ACHN (cell line): Measurements from ENCODE around the gene CEP55.
"Not testable (repeated sequence)": the region's sequence is repeated elsewhere in the genome, so short reads cannot be mapped to it uniquely, and the experiment has no call there.

Experiments
- DNase-seq: peaks from one replicate; pipeline ENCODE4 v3.0.0-alpha.2; 2015
- in situ Hi-C: cut with HindIII; loops from 2 replicates; pipeline ENCODE4 v1.10.0; 2017; ENCODE audit warnings: low sequenced_read_pairs, low pct_ligation_motif_present, low pct_unique_long_range_greater_than_20kb

The CEP55 gene

DNA sequence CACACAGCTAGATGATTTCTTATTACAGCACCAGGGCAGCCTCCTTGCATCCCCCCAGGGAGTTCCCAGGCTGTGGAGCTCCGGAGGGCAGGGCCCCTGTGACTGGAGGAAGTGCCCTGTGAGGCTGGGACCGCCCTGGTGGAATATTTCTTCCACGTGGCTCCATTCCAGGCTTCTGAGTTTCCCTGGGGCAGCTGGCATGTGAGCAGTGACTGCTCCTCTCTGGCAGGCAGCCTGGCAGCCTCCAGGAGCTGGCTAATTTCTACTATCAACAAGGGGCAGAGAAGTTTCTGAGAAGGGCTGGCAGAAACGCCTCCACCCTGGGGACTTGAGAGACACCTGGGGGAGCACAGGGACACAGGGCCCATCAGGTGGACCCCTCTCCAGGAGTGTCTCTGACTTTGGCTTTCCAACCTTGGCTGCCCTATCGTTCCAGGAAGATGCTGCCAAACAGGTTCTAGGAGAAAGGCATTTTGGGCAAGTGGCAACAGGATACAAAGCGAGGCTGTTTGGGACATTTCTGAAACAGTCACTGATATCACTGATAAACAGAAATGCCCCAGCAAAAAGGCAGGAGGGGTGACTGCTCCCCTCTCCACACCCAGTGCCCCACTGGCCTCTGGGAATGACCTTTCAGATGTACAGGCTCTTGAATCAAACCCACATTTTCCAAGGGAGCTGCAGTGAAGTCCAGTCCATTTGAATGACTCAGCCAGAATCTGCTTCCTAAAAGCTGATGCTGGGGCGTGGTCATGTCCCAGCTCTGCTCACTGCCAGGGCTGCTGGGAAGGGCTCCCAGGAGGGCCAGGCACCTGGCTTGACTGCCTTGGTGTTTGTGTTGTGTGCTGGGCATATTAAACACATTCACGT lies 30.4 kb upstream of the CEP55 start:
- in situ Hi-C loops = no loop called here
- DNase-seq = peak; percentile 99

- DNase-seq, in situ Hi-C loops: not testable (repeated sequence)
Measured at GRCh38 chr10:93467635-93468034, 28.8 kb upstream of the CEP55 start.

DNA sequence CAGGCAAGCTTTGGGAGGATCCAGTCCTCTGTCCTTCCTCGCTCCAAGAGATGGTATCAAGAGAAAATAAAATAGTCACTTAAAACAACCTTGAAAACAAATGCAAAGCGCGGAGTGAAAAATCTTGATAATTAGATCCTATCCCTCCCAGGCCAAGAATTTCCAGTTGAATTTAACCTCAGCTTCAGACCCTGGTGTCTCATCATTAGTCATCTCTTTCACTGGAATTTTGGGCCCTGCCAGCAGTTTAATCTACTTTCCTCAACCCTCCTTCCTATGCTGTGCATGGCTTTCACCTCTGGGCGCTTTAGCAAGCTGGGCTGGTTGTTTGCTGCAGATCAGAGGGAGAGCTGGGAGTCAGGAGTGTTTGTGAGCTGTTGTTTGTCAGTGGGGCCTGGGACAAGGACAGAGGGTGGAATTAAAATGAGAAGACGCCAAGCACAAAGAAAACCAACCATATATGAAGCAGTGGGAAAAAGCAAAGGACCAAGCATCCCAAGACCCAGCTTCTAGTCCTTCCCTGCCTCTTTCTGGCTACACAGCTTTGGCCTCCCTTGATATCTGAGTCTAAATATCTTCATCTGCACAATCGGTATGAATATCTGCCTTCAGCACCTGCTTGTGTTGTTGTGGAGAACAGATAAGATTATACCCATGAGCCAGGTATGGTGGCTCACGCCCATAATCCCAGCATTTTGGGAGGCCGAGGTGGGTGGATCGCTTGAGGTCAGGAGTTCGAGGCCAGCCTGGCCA lies 27.8 kb upstream of the CEP55 start:
- DNase-seq = peak; percentile 95
- in situ Hi-C loops = no loop called here

DNA sequence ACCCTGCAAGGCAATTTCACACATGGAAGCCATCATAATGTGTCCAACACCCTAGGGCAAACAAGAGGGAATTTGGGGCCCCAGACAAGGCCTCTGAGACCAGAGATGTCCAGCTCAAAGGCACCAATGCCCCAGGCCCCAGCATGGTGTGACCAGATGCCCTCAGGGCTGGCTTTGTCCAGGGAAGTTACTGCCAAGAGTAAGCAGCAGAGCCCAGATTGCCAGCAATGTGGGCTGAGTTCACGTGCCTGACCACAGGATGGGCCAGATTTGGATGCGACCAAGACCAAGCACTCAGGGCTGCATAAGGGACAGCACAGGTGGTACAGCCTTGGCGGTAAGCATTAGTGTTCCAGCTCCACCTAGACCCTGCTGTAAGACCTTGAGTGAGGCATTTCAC lies 27.0 kb upstream of the CEP55 start:
- in situ Hi-C loops = no loop called here
- DNase-seq = no peak

GRCh38 chr10:93471110-93471651 lies 25.2 kb upstream of the CEP55 start:
- in situ Hi-C loops = no loop called here
- peak; percentile 95 for DNase-seq

GRCh38 chr10:93473161-93473560 lies 23.3 kb upstream of the CEP55 start:
- no peak for DNase-seq
- in situ Hi-C loops = no loop called here

GRCh38 chr10:93473804-93474472 lies 22.5 kb upstream of the CEP55 start:
- DNase-seq = no peak
- in situ Hi-C loops = no loop called here

DNA sequence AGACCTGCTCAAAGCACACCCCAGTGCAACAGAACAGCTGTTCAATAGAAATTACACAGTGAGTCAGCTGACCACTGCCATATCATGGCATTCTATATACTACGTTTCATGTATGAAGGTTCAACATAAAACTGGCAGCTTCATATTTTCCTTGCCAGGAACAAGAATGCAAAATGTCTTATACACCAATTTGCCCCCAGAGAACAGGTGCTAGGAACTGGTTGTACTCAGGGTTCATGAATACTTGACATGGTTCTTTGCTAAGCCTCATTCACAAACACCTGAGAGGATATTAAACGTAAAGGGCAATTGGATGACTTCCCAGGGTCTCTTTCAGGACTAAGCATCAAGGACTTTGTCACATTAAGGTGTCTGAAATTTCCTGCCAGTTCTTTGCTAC lies 21.2 kb upstream of the CEP55 start:
- in situ Hi-C loops = no loop called here
- no peak for DNase-seq

DNA sequence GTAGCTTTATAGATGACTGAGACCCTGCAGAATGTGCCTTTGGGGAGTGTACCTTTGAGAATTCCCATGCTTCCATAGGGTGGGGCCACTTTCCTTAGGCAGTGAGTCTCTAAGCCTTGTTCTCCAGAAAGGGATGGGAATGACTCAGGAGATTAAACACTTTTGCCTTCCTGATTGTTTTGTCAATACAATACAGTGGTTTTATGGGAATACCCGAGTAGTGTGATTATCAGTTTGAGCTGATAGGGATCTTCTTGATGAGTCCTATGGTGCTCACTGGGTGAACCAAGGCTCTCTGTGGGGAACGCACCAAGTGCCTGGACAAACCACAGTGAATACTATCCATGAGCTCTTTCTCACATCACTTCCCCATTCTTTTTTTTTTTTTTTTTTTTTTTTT lies 20.5 kb upstream of the CEP55 start:
- no peak for DNase-seq
- in situ Hi-C loops = no loop called here

DNA sequence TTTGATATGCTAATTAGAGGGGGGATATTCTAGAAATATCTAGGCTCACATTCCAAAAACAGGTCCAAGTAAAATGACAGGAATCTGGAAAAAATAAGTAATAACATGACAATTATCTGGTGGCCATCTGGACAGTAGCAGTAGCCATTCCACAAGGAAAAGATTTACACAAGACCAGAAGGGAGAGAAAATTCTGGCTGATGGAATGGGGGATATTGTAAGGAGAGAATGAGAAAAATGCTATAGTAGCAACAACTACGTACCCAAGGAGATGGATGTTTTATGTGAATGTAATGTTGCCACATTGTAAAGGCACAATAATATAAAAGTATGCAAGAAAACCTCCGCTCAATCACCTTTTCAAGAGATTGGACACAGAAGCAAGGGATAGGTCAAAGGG lies 19.7 kb upstream of the CEP55 start:
- in situ Hi-C loops = no loop called here
- DNase-seq = no peak

DNA sequence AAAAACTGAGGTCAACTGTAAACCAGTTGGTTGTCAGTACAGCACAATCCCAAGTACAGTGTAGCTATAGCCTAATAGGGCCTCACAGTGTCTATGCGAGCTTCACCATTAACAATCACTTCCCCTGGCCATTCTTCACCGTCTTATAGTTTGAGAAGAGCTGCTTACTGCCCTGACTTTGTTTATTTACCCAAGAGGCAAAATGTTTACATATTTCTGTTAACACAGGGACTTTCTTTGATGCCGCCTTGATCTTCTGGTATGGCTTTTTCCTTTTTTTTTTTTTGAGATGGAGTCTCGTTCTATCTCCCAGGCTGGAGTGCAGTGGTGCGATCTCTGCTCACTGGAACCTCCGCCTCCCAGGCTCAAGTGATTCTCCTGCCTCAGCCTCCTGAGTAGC lies 17.5 kb upstream of the CEP55 start:
- in situ Hi-C loops = no loop called here
- DNase-seq = no peak

- no peak for DNase-seq
- in situ Hi-C loops = no loop called here
Measured at GRCh38 chr10:93481637-93482144, 14.7 kb upstream of the CEP55 start.

DNA sequence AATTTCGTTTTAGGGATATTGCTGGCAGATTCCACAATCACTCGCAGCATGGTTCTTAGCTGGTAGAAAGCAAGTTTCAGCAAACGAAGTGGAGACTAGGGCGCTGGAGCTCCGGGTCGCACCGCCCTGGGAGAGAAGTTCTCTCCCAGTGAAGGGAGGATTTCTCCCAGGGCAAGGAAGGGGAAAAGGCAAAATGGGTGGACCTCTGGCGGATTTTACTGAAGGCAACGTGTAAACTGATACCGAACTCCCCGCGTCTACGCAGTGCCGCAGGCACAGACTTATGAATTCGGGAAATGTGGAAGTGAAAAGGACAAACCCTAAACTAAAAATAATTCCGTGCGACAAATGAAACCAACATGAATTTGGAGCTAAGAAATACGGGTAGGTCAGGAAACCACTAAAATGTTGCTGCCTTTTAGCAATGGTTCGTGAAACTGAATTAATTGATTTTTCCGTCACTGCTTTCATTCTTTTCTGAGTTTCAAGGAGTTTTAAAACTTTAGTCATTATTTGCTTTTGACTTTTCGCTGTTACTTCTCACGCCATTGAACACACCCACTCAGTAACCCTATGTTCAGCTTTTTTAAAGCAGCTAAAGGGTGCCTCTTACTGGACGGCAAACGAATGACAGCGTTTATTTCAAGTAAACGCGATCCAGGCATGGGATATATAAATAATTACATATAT lies 14.1 kb upstream of the CEP55 start, which contains the start of gene MYOF:
TSS of gene MYOF (minus strand) at position 190 of the 690 bp plus-strand sequence. CDS start at position 50, 140 bp downstream.
- in situ Hi-C loops = no loop called here
- peak; percentile 90 for DNase-seq

- in situ Hi-C loops = no loop called here
- no peak for DNase-seq
Measured at GRCh38 chr10:93485690-93486089, 10.7 kb upstream of the CEP55 start.

DNA sequence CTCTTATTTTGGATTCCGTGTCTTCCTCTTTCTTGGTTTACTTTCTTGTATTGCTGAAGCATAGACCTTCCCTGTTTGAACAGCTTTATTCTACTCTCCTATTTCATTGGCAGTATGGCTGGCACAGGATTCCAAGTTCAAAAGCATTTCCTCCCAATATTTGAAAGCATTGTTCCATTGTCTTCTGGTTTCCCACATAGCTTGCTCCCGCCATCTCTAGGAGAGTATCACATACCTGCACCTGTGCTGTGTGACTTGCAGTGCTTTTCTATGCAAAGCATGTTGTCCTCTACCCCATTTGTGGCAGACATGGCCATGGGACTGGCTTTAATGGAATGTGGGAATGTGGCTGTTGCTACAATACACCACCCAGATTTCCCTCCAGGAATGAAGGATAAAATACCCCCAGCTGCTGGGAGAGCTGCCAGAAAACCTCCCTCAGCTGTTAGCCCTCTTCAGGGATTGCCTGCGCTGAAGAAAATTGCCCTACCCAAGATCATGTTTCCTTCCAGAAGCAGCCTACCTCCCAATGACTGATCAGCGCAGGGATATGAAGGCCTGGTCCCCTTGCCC lies 7.4 kb upstream of the CEP55 start:
- DNase-seq = no peak
- in situ Hi-C loops = no loop called here

DNA sequence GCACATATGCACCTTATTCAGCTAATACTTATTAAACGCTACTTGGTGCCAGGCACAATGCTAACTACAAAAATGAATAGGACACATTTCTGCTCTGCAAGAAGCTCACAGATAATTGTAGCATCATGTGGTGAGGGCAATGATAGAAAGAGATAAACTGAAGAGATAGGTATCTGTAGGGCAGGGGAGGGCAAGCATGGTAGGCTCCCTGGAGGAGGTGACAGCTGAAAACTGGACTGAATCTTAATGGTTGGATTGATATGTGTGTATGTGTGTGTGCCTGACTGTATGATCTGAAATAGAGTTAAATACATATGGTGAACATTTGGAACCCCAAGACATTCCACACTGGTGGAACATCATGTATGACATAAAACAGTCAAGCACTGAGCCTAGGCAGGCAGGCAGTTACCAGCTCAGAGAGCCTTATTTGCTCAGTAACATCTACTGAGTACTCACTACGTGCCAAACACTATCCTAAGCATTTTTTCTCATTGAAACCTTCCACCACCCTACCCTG lies 4.8 kb upstream of the CEP55 start:
- DNase-seq = no peak
- in situ Hi-C loops = no loop called here

DNA sequence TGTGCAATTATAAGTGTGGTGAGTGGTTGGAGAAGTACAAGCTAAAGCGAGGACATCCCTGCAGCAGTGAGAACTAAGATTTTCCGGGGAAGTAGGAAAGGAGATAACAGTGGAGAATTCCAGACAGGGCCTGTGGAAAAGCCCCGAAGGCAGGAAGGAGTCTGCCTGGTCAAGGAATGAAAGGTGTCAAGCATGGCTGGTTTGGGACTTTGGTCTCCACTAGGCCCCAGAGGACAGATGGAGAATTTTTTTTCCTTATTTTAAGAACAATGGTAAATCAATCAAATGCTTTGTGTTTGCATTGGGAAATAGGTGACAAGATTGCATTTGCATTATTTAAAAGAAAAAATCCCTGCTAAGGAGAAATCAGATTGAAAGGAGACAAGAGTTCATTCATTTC lies 3.2 kb upstream of the CEP55 start:
- in situ Hi-C loops = no loop called here
- peak; percentile 37 for DNase-seq

DNA sequence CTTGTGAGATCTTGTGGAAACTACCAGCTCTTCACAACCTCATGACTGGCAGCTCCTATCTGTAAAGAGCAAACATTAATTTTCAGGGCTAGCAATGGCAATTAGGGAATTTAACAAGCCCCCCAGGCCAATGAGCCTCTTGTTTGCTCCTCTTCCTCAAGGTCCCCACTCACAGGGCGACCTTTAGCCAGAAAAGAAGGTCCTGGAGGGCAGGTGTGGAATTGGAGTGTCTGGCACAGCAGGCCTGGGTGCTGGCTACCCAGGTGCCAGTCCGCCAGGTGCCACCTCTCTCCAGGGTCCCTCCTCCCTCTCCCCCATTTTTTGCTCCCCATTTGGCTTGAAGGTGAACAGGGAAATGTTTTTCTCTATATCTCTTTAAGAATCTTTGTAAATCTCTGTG lies 1.9 kb upstream of the CEP55 start:
- no peak for DNase-seq
- in situ Hi-C loops = no loop called here
